ENCODE data around the gene GPAT3.

GPAT3 gene

GRCh38 chr4:83643036-83643435, 107.1 kb downstream of the GPAT3 start:
- TF ChIP-seq GATA3 (IDR thresholded peaks at IDR 0.05; ENCODE audit: low read depth, low read length): no peak
- TF ChIP-seq GATA2 (IDR thresholded peaks at IDR 0.05; ENCODE audit: low read depth, low read length): no peak

GRCh38 chr4:83644677-83645659, 109.1 kb downstream of the GPAT3 start:
- no peak for TF ChIP-seq GATA3 (IDR thresholded peaks at IDR 0.05; ENCODE audit: low read depth, low read length)
- TF ChIP-seq GATA2 (IDR thresholded peaks at IDR 0.05; ENCODE audit: low read depth, low read length): no peak

GRCh38 chr4:83646538-83647239, 110.8 kb downstream of the GPAT3 start:
- TF ChIP-seq GATA3 (IDR thresholded peaks at IDR 0.05; ENCODE audit: low read depth, low read length) (no peak), GATA2 (IDR thresholded peaks at IDR 0.05; ENCODE audit: low read depth, low read length) (no peak)

- TF ChIP-seq GATA2 (IDR thresholded peaks at IDR 0.05; ENCODE audit: low read depth, low read length) (no peak), GATA3 (IDR thresholded peaks at IDR 0.05; ENCODE audit: low read depth, low read length) (no peak)
Observed at GRCh38 chr4:83651846-83652245, 115.9 kb downstream of the GPAT3 start.

All from SH-SY5Y (cell line).